ENCODE measurements around the gene HNRNPH1.

The HNRNPH1 gene

GRCh38 chr5:179603308-179603707 is 20.2 kb downstream of the HNRNPH1 start:
- no peak for DNase-seq

GRCh38 chr5:179601871-179602625 is 21.4 kb downstream of the HNRNPH1 start:
- no peak for DNase-seq

DNA sequence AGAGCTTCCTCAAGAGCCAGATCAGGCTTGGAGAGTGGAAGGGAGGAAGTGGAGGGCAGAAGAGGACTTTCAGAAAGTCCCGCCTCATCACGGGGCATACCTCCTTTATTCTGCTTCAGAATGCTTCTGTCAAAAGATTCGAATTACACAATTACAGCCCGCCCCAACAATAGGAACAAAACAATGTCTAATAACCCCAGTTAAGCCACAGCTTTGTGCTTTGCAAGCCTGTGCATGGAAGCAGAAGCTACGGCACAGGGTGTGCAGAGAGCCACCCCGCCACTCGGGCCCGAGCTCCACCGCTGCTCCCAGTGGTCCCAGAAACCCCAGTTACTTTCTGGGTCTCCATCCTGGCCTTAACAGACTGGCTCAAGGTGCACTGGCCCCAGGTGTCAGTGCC is 23.5 kb downstream of the HNRNPH1 start:
- no peak for DNase-seq

DNA sequence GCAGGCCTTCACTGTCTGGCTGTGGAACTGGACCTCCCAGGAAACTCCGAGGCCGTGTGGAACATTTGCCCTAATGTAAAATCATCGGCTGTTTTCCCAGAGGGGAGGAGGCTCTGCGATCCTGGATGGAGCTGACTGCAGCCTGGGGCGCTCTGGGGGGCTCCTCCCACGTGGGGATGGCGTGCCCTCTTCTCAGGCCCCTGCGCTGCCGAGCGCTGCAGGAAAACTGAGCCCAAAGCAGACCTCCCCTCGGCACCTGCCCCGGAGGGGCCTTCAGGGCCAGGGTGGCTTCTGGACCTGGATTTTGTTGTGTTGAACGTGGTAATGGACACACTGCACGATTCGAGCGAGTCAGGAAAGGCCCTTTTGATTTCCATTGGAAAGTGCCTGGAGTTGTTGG is 23.9 kb downstream of the HNRNPH1 start:
- no peak for DNase-seq

GRCh38 chr5:179599100-179599499 is 24.4 kb downstream of the HNRNPH1 start:
- DNase-seq = no peak

- no peak for DNase-seq
These were observed 27.1 kb downstream of the HNRNPH1 start for GRCh38 chr5:179596421-179596820.

- no peak for DNase-seq
These were observed 27.6 kb downstream of the HNRNPH1 start for GRCh38 chr5:179595916-179596315.

DNA sequence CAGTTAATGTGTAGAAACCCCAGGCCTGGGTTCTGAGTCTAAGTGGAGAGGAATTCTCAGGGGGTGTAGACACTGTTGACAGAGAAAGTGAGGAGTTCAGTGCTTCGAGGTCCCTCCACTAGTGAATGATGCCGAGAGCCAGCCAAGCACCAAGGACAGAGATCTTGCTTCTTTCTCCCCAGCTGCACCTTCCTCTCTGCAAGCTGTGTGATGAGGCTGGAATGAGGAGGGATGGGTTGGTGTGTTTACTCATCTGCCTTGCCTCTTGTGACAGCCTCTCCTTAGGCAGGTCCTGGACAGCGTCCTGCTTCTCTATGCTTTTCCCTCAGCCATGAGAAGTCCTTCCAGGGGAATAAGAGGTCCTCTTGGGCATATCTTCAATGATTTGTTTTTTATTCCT is 35.3 kb downstream of the HNRNPH1 start:
- DNase-seq = no peak

DNA sequence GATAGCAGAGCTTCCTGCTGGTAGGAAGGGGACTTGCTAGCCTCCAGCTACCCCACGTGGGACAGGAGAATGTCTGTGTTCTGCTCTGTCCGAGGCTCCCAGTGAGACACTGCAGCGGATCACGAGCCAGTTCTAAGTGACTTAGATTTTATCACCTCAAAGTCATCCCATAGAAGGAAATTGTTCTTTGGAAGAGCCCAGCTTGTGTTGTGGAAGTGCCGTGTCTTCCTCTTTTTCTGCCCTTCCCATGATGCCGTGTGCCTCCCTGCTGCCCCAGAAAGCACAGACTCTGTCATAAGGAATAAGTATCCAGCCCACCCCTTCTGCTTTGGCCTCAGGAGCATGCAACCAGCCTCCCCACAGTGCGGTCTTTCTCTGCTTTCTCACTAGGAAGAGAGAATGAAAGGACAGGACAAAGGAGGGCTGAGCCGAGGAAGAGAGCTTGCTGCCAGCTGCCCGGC is 37.5 kb downstream of the HNRNPH1 start:
- no peak for DNase-seq

DNA sequence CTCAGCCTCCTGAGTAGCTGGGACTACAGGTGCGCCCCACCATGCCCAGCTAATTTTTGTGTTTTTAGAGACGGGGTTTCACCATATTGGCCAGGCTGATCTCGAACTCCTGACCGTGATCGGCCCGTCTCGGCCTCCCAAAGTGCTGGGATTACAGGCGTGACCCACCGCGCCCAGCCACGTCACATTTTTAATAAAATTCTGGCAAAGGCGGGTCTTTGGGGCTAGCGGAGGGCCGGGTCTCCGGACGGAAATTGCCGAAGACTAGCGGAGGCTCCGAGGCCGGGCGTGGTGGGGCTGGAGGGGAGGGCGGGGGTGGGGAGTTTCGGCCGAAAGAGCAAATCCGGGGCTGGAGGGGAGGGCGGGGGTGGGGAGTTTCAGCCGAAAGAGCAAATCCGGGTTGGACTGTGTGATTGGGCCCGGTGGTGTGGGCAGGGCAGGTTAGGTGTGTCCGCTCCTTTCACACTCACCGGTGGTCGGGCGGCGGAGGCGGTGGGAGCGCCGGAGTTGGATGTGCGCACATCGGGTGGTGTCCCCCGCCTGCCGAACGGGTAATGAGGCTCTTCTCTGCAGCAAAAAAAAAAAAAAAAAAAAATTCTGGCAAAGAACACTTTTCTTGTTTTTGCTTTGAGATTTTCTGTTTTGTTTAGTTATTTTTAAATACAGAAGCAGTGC is 46.0 kb downstream of the HNRNPH1 start:
- DNase-seq = no peak

- no peak for DNase-seq
These were observed 51.1 kb downstream of the HNRNPH1 start for GRCh38 chr5:179572386-179572785.

DNA sequence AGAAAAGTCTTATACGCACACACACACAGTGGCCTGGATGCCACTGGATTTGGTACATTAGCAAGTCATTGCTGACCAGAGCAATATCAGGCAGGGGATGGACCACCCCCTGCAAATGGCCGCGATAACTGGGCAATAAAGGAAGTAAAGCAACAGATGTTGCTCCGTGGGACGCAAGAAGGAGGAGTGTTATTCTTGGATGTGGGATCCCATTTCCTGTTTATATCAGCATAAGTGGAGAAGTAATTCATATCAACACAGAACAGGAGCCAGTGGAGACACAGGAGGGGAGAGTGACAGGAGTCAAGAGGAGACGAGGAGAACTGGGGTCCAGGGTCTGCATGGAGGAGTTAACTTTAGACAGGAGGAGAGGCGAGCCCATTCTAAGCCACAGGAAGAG is 54.8 kb downstream of the HNRNPH1 start:
- DNase-seq = no peak

DNA sequence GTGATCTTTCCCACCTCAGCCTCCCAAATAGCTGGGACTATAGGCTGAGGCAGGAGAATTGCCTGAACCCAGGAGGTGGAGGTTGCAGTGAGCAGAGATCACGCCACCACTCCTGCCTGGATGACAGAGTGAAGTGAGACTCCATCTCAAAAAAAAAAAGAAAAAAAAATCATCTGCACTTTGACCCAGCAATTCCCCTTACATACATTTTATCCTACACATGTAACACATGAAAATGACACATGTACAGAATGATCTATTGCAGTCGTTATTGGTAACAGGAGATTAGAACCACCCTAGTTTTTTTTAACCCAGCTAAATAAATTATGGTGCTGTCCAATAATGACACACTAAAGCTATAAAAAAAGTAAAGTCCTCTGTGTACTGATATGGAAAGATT is 58.9 kb downstream of the HNRNPH1 start:
- DNase-seq = no peak
